ACC112 (cell line): ENCODE measurements around the gene CIB4.
"Not testable (repeated sequence)": the region's sequence is repeated elsewhere in the genome, so short reads cannot be mapped to it uniquely, and the experiment has no call there.

Experiments used
- H2AFZ ChIP-seq: fragments of 200-600 bp; sonication (generic); one replicate; pipeline ENCODE4 v1.6.0; 2017; ENCODE audit warnings: antibody characterized with exemption, low read length; ENCODE audit not compliant: unreplicated experiment
- H3K27ac ChIP-seq: fragments of 200-600 bp; sonication (generic); 2 replicates; pipeline ENCODE4 v1.5.1; 2014; ENCODE audit warnings: low read depth, mild to moderate bottlenecking, antibody characterized with exemption, low read length, moderate library complexity
- H3K27me3 ChIP-seq: fragments of 200-600 bp; sonication (generic); 2 replicates; pipeline ENCODE4 v1.6.1; 2014; ENCODE audit warnings: mild to moderate bottlenecking, antibody characterized with exemption, low read length, moderate library complexity, mixed read lengths; ENCODE audit not compliant: insufficient read depth
- H3K36me3 ChIP-seq: fragments of 200-600 bp; sonication (generic); 2 replicates; pipeline ENCODE4 v1.6.1; 2016; ENCODE audit warnings: mild to moderate bottlenecking, antibody characterized with exemption, low read length, moderate library complexity, mixed read lengths; ENCODE audit not compliant: insufficient read depth
- H3K4me1 ChIP-seq: fragments of 200-600 bp; sonication (generic); one replicate; pipeline ENCODE4 v1.6.1; 2016; ENCODE audit warnings: low read length, mixed read lengths; ENCODE audit not compliant: insufficient read depth, unreplicated experiment, control insufficient read depth
- H3K4me3 ChIP-seq: fragments of 200-600 bp; sonication (generic); 2 replicates; pipeline ENCODE4 v1.5.1; 2014; ENCODE audit warnings: mild to moderate bottlenecking, low read depth, low read length
- H3K79me2 ChIP-seq: fragments of 200-600 bp; sonication (generic); one replicate; pipeline ENCODE4 v1.6.0; 2016; ENCODE audit warnings: low read length; ENCODE audit not compliant: control insufficient read depth, unreplicated experiment, insufficient read depth

The CIB4 gene

DNA sequence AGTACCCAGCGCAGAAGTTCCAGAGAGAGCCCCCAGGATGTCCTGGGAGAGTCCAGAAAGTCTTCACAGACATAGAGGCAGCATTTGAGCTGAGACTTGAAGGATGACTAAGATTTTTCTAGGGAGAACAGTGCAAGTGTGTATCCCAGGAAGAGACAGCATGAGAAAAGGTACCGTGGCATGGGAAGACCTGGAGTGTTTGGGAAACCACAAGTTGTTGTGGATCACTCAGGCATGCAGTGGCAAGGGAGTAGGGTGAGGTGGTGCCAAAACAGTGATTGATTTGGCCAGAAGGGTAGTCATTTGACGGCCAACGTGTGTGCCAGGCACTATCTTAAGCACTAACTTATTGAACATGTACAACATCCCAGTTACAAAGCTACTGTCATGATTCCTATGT lies 26.9 kb upstream of the CIB4 start:
- Histone ChIP-seq H3K27ac (no peak overlapping the region), H3K79me2 (no peaks in the 10 kb centered on the region), H2AFZ (no peak overlapping the region), H3K4me3 (no peak overlapping the region), H3K36me3 (no peaks in the 10 kb centered on the region), H3K27me3 (peaks cover 22% of the 10 kb centered on the region), H3K4me1 (peaks cover 20% of the 10 kb centered on the region)

DNA sequence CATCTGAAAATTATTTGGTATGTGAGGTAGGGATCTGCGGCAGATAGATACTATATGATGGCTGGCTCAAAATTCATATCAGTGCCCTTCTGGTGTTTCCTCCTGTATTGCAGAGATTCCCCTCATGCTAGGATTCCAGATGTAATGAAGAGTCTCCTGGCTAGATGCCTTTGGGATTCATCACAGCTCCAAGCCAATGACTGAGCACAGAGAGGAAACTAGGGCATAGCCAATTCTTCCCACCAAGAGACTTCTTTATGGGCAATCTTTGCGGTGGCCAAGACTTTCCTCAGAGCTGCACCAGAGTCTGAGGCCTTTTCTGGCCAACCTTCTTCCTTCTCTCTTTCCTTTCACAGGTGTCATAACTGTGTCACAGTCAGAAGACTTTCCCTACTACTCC lies 25.5 kb upstream of the CIB4 start:
- Histone ChIP-seq H3K36me3 (no peaks in the 10 kb centered on the region), H3K27ac (no peak overlapping the region), H3K4me3 (no peak overlapping the region), H3K27me3 (peaks cover 20% of the 10 kb centered on the region), H3K4me1 (peaks cover 20% of the 10 kb centered on the region), H2AFZ (no peak overlapping the region), H3K79me2 (no peaks in the 10 kb centered on the region)

DNA sequence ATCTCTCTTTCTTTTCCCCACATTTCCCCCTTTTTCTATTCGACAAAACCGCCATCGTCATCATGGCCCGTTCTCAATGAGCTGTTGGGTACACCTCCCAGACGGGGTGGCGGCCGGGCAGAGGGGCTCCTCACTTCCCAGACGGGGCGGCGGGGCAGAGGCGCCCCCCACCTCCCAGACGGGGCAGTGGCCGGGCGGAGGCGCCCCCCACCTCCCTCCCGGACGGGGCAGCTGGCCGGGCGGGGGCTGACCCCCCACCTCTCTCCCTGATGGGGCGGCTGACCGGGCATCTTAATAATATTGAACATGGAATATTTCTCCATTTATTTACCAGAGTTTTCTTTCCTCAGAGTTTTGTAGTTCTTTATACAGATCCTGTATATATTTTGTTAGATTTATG lies 24.1 kb upstream of the CIB4 start:
- H3K27ac ChIP-seq, H3K4me3 ChIP-seq, H2AFZ ChIP-seq, H3K36me3 ChIP-seq, H3K79me2 ChIP-seq: not testable (repeated sequence)
- Histone ChIP-seq H3K27me3 (peaks cover 26% of the 10 kb centered on the region), H3K4me1 (peaks cover 14% of the 10 kb centered on the region)

DNA sequence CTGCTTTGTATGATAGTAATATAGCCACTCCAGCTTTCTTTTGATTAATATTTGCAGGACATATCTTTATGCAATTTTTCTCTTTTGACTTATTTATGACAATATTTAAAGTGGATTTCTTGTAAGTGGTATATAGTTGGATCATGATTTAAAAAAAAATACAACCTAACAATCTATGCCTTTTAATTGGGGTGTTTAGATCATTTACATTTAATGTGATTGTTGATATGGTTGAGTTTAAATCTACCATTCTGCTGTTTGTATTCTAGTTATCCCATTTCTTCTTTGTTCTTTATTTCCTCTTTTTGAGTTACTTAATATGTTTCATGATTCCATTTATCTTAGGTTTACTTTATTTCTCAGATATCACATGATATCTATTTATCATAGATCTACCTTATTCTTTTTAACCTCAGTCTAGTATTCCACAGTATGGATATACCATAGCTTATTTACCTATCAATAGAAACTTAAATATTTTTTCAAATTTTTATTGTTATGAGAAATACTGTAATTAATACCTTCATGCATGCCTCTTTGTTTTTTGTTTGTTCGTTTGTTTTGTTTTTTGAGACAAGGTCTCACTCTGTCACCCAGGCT lies 19.3 kb upstream of the CIB4 start:
- no peak overlapping the region for H3K4me3 ChIP-seq
- H3K27me3 ChIP-seq: peaks cover 46% of the 10 kb centered on the region
- H3K27ac ChIP-seq: no peak overlapping the region
- no peaks in the 10 kb centered on the region for H3K4me1 ChIP-seq
- no peaks in the 10 kb centered on the region for H3K79me2 ChIP-seq
- no peak overlapping the region for H2AFZ ChIP-seq
- H3K36me3 ChIP-seq: 0 out of 2 replicates have a peak, but pooled peaks cover 3% of the 10 kb centered on the region

DNA sequence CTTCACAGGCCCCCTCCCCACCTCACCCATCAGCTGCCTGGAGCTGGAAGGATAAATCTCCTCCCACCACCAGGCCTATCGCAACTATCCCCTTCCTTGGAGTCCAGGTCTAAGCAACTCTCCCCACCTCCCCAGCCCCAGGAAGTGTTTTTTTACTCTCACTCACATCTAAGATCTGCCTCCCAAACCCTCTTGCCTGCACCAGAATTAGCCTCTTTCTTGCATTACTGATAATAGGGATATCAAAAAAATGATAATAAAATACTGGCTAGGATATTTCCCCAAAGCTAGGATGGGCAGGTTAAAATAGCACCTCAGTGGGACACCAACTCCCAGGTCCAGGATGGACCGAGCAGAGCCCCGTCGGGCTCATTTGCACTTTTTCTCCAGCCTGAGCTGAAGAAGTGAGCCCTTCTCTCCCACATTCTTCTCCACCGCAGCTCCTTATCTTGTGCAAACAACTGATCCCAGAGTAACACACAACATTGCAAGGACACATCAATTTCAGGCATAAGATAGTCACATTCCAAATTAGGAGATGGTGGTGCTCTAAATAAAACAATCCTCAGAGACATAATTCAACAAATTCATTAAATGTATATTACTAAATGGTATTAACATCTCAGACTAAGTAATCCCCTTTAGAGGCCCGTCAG lies 17.7 kb upstream of the CIB4 start:
- Histone ChIP-seq H3K27me3 (peaks cover 43% of the 10 kb centered on the region), H3K79me2 (no peaks in the 10 kb centered on the region), H3K4me1 (no peaks in the 10 kb centered on the region), H3K27ac (no peak overlapping the region), H3K4me3 (no peak overlapping the region), H2AFZ (no peak overlapping the region), H3K36me3 (0 out of 2 replicates have a peak, but pooled peaks cover 3% of the 10 kb centered on the region)

DNA sequence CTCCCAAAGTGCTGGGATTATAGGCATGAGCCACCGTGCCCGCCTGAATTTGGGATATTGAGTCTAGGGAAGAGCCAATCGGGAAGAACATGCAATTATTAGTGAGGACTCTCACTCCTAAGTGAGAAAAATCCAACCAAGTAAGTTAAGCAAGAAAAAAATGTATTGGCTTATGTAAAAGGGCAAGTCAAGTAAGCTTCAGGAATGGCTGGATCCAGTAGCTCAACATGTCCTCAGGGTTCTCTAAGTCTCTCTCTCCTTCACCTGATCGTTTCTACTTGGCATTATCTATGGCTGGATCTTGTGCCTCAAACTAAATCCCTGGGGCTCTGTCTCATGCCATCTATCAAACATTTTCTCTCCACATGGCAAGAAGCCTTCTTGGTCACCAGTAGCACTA lies 16.1 kb upstream of the CIB4 start:
- Histone ChIP-seq H3K27me3 (peaks cover 46% of the 10 kb centered on the region), H3K4me1 (no peaks in the 10 kb centered on the region), H3K79me2 (no peaks in the 10 kb centered on the region), H3K27ac (no peak overlapping the region), H3K36me3 (0 out of 2 replicates have a peak, but pooled peaks cover 3% of the 10 kb centered on the region), H2AFZ (no peak overlapping the region), H3K4me3 (no peak overlapping the region)

DNA sequence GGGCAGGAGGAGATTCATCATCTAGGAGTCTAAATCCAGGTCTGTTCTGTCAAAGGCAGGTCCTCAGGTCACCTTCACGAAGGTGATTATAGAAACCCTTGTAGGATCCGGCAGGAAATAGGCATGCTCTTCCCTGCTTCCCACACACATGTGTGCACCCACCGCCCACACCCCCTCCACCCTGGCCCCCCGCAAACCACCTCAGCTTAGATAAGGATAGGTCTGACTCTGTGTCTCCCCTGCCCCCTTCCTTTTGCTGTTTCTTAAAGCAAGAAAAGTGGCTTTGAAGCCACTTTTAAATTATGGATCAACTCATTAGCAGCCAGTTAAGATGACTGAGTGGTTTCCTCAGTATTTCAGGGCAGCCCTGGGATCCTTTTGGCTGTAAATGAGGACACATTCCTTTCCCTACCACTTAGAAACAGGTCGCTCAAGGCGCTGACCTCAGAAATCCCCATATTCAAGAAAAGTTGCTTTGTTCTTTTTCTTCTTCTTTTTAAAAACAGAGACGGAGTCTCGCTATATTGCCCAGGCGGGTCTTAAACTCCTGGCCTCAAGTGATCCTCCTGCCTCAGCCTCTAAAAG lies 14.5 kb upstream of the CIB4 start:
- H3K36me3 ChIP-seq: 0 out of 2 replicates have a peak, but pooled peaks cover 3% of the 10 kb centered on the region
- H3K27me3 ChIP-seq: peaks cover 55% of the 10 kb centered on the region

DNA sequence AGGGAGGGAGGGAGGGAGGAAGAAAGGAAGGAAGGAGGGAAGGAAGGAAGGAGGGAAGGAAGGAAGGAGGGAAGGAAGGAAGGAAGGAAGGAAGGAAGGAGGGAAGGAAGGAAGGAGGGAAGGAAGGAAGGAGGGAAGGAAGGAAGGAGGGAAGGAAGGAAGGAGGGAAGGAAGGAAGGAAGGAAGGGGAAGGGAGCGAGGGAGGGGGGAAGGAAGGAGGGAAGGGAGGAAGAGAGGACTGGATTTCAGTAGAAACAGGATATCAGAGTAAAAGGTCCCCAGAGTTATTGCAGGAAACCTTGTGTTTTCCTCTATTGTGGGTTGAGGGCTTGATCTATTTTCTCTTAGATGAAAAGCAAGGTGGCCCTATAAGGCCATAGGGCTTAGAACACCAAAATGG lies 14.0 kb upstream of the CIB4 start:
- H3K79me2 ChIP-seq, H3K4me3 ChIP-seq, H3K4me1 ChIP-seq, H3K27ac ChIP-seq, H3K36me3 ChIP-seq, H2AFZ ChIP-seq: not testable (repeated sequence)
- peaks cover 55% of the 10 kb centered on the region for H3K27me3 ChIP-seq

More for the DNA sequence above, 14.5 kb upstream of the CIB4 start:
- H2AFZ ChIP-seq: no peak overlapping the region
- no peak overlapping the region for H3K27ac ChIP-seq
- H3K4me3 ChIP-seq: no peak overlapping the region
- H3K4me1 ChIP-seq: no peaks in the 10 kb centered on the region
- H3K79me2 ChIP-seq: no peaks in the 10 kb centered on the region

DNA sequence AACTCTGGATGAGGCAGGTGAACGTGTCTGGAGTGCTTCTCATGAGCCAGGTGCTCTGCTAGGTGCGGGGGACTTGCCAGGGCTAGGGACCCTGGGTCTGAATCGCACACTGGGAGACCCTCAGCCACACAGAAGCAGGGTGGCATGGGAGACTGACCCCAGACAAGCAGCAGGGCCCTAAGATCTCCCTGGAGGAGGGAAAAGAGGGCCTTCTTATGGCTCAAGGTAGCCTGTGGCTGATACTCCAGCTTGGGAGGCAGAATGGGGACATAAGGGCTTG lies 12.8 kb upstream of the CIB4 start:
- no peak overlapping the region for H2AFZ ChIP-seq
- no peak overlapping the region for H3K4me3 ChIP-seq
- peaks cover 53% of the 10 kb centered on the region for H3K27me3 ChIP-seq
- H3K79me2 ChIP-seq: no peaks in the 10 kb centered on the region
- H3K27ac ChIP-seq: no peak overlapping the region
- H3K36me3 ChIP-seq: no peaks in the 10 kb centered on the region
- no peaks in the 10 kb centered on the region for H3K4me1 ChIP-seq

DNA sequence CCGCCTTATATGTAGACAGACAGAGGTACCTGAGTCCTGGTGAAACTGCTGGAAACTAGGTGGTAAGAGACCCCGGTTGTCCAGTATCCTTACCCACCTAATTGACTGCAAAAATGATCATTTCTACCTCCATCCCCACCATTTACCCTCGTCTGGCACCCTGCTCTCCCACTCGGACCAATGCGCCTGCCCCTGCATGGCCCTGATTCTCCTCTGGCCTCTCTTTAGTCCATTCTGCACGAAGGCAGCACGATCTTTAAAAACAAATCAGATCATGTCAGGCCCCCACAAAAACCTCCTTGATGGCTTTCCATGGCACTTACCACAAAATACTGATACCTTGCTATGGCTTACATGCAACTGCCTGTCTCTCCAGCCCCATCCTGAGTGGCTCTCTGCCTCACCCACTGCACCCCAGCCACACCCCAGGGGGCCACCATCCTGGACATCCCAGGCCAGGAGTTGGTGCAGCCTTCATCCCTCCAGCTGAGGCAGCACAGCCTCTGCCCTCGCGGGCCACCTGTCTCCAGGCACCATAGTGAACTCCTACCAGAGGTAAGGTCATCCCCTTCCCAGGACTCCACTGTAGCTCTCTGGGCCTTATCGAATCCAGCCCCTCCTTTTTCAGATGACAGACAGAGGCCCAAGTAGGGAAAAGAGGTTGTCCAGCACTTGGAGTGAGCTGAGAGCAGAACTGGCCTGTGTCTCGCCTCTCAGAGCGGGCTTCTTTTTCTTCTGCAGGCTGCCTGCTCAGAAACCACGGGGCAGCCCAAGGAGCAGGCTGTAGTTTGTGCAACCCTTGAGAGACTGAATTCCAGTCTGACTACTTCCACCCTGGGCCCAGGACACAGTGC lies 12.3 kb upstream of the CIB4 start:
- Histone ChIP-seq H3K36me3 (no peaks in the 10 kb centered on the region), H2AFZ (no peak overlapping the region), H3K27ac (no peak overlapping the region), H3K4me3 (no peak overlapping the region), H3K27me3 (peaks cover 48% of the 10 kb centered on the region), H3K4me1 (no peaks in the 10 kb centered on the region), H3K79me2 (no peaks in the 10 kb centered on the region)
